Measurements from ENCODE around the gene SLC22A23.

SLC22A23 gene

DNA sequence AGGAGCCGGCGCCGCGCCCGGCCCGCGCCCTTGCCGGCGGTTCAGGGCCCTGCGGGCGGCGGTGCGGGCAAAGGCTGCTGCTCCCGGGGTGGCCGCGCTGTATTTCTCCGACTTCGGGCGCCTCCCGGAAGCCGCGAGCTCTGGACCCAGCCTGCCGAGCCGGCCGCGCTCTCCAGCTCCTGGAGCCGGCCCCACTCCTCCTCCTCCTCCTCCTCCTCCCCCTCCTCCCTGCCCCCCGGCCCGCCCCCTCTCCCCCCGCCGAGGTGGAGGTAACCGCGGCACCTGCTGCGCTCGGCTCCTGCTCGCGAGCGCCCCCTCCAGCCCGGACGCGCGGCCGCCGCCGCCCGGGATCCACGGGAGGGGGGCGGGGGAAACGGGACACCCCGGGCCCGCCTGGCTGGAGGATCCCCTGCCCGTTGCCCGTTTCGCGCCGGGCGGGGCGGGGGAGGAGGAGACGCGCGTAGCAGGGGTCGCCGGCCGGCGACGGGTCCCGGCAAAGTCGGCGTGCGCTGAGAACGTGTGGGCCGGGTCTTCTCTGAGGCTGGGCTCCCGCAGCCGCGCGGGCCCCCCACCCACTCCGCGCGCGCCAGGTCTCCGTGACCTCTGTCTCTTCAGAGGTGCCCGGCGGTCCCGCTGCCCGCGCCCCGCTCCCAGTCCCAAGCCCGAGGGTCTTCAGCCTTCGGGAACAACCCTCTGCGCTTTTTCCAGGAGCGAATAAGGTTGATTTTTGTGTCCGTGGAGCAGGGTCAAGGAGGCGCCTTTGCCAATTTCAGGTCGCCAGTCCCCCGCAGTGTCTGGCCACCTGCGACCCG lies at the start of gene SLC22A23:
SLC22A23 (minus strand) TSS at position 153 of the 812 bp plus-strand sequence. CDS start 491 bp downstream, outside the sequence.
- peak within 1 kb of the TSS; percentile 81 for H2AFZ ChIP-seq (ENCODE audit: low read length, unreplicated experiment)
- no peak within 1 kb of the TSS for H3K27ac ChIP-seq (ENCODE audit: low read depth, low read length)
- H3K27me3 ChIP-seq (ENCODE audit: insufficient read depth, low read length), result no peaks in the 10 kb centered on the region
- H3K36me3 ChIP-seq (ENCODE audit: insufficient read depth, low read length), result no peaks in the 10 kb centered on the region
- H3K4me3 ChIP-seq (ENCODE audit: low read depth, low read length), result peak within 1 kb of the TSS; percentile 95
- peaks cover 21% of the 10 kb centered on the region for H3K4me1 ChIP-seq (ENCODE audit: control insufficient read depth, insufficient read depth, low read length, unreplicated experiment)
- H3K79me2 ChIP-seq (ENCODE audit: control insufficient read depth, insufficient read depth, low read length, unreplicated experiment), result peaks cover 30% of the 10 kb centered on the region

- no peak overlapping the region for H2AFZ ChIP-seq (ENCODE audit: low read length, unreplicated experiment)
- H3K79me2 ChIP-seq (ENCODE audit: control insufficient read depth, insufficient read depth, low read length, unreplicated experiment), result no peaks in the 10 kb centered on the region
- no peaks in the 10 kb centered on the region for H3K36me3 ChIP-seq (ENCODE audit: insufficient read depth, low read length)
- H3K4me1 ChIP-seq (ENCODE audit: control insufficient read depth, insufficient read depth, low read length, unreplicated experiment), result peaks cover 25% of the 10 kb centered on the region
- no peak overlapping the region for H3K27ac ChIP-seq (ENCODE audit: low read depth, low read length)
- H3K4me3 ChIP-seq (ENCODE audit: low read depth, low read length), result no peak overlapping the region
- H3K27me3 ChIP-seq (ENCODE audit: insufficient read depth, low read length), result no peaks in the 10 kb centered on the region
Measured at GRCh38 chr6:3506200-3506599, 49.4 kb upstream of the SLC22A23 start.

DNA sequence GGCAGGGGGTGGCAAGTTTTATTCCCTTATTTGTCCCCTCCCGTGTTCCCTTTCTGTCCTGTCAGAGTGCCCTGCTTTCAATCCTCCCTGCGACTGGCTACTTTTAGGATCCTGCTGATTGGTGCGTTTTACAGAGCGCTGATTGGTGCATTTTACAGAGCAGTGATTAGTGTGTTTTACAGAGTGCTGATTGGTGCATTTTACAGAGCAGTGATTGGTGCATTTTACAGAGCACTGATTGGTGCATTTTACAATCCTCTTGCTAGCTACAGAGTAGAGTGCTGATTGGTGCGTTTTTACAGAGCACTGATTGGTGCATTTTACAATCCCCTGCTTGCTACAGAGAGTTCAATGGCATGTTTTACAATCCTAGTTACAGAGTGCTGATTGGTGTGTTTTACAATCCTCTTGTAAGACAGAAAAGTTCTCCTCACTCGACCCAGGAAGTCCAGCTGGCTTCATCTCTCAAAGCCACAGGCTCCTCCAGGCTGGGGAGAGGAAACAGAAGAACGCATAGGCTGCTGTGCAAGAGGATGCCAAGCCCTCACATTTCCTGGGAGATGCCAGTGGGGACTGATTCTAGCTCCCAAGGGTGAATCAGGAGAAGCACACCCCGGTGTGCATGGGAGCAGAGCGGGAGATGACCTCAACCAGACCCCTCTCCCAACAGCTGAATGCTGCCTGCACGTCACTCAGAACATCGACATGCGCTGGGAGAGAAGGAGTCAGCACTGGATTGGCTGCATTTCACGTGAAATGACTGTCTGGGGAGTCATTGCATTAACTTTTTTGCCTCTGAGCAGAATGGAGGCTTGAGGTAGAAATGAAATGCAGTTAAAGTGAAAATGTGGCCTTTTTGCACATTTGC lies 48.3 kb upstream of the SLC22A23 start:
- no peaks in the 10 kb centered on the region for H3K79me2 ChIP-seq (ENCODE audit: control insufficient read depth, insufficient read depth, low read length, unreplicated experiment)
- H3K27ac ChIP-seq (ENCODE audit: low read depth, low read length), result no peak overlapping the region
- H3K36me3 ChIP-seq (ENCODE audit: insufficient read depth, low read length), result no peaks in the 10 kb centered on the region
- H2AFZ ChIP-seq (ENCODE audit: low read length, unreplicated experiment), result no peak overlapping the region
- no peaks in the 10 kb centered on the region for H3K27me3 ChIP-seq (ENCODE audit: insufficient read depth, low read length)
- H3K4me1 ChIP-seq (ENCODE audit: control insufficient read depth, insufficient read depth, low read length, unreplicated experiment), result peaks cover 33% of the 10 kb centered on the region
- no peak overlapping the region for H3K4me3 ChIP-seq (ENCODE audit: low read depth, low read length)

DNA sequence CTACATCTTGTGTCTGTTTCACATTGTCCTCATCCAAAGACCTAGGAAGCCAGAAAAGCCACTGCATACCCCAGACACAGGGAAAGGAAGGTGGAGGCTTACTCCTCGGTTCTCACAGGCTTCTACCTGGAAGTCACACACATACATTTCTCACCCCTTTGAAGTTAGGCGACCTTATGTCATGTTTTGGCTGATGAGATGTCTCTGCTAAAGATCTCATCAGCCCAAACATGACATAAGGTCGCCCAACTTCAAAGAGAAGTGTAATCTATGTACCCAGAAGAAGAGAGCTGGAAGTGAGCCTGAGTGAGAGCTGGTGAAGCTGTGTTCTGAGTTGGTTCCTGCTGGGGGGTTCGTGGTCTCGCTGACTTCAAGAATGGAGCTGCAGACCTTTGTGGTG lies 47.5 kb upstream of the SLC22A23 start:
- Histone ChIP-seq H3K4me3 (ENCODE audit: low read depth, low read length) (no peak overlapping the region), H3K79me2 (ENCODE audit: control insufficient read depth, insufficient read depth, low read length, unreplicated experiment) (no peaks in the 10 kb centered on the region), H2AFZ (ENCODE audit: low read length, unreplicated experiment) (no peak overlapping the region), H3K27me3 (ENCODE audit: insufficient read depth, low read length) (no peaks in the 10 kb centered on the region), H3K4me1 (ENCODE audit: control insufficient read depth, insufficient read depth, low read length, unreplicated experiment) (peaks cover 31% of the 10 kb centered on the region), H3K27ac (ENCODE audit: low read depth, low read length) (no peak overlapping the region), H3K36me3 (ENCODE audit: insufficient read depth, low read length) (no peaks in the 10 kb centered on the region)

DNA sequence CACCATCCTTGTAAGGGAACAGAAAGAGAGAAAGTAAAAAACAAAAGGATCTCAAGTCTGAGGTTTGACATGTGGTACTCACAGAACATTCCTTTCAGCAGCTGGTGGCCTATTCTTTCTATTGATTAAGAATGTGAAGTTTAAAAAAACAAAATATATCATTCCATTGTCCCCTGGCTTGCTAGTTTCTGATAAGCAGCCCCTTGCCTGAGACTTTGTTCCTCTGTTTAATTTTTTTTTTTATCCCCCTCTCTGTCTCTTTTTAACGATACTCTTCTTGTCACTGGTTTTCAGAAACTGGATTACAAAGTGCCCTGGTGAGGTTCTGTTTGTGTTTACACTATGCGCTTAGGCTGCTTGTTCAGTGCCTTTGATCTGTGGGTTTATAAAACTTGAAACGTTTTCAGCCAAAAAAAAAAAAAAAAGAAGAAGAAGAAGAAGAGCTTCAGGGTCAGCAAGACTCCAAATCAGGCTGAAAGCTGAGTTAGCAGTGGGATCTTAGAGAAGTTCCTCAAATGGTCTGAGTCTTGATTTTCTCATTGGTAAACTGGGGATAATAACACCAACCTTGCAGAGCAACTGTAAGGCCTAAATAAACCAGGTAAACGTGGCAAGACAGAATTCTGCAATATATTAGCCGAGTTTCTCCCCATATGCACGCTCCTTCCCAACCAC lies 45.1 kb upstream of the SLC22A23 start:
- Histone ChIP-seq H2AFZ (ENCODE audit: low read length, unreplicated experiment) (no peak overlapping the region), H3K36me3 (ENCODE audit: insufficient read depth, low read length) (no peaks in the 10 kb centered on the region), H3K27me3 (ENCODE audit: insufficient read depth, low read length) (no peaks in the 10 kb centered on the region), H3K79me2 (ENCODE audit: control insufficient read depth, insufficient read depth, low read length, unreplicated experiment) (no peaks in the 10 kb centered on the region), H3K4me1 (ENCODE audit: control insufficient read depth, insufficient read depth, low read length, unreplicated experiment) (peaks cover 22% of the 10 kb centered on the region), H3K4me3 (ENCODE audit: low read depth, low read length) (no peak overlapping the region), H3K27ac (ENCODE audit: low read depth, low read length) (no peak overlapping the region)

GRCh38 chr6:3500262-3501014 lies 43.6 kb upstream of the SLC22A23 start:
- Histone ChIP-seq H3K4me3 (ENCODE audit: low read depth, low read length) (no peak overlapping the region), H2AFZ (ENCODE audit: low read length, unreplicated experiment) (no peak overlapping the region), H3K27ac (ENCODE audit: low read depth, low read length) (no peak overlapping the region), H3K79me2 (ENCODE audit: control insufficient read depth, insufficient read depth, low read length, unreplicated experiment) (no peaks in the 10 kb centered on the region), H3K36me3 (ENCODE audit: insufficient read depth, low read length) (no peaks in the 10 kb centered on the region), H3K27me3 (ENCODE audit: insufficient read depth, low read length) (no peaks in the 10 kb centered on the region), H3K4me1 (ENCODE audit: control insufficient read depth, insufficient read depth, low read length, unreplicated experiment) (peaks cover 15% of the 10 kb centered on the region)

- Histone ChIP-seq H3K27me3 (ENCODE audit: insufficient read depth, low read length) (no peaks in the 10 kb centered on the region), H2AFZ (ENCODE audit: low read length, unreplicated experiment) (no peak overlapping the region), H3K4me1 (ENCODE audit: control insufficient read depth, insufficient read depth, low read length, unreplicated experiment) (peaks cover 15% of the 10 kb centered on the region), H3K4me3 (ENCODE audit: low read depth, low read length) (no peak overlapping the region), H3K36me3 (ENCODE audit: insufficient read depth, low read length) (no peaks in the 10 kb centered on the region), H3K27ac (ENCODE audit: low read depth, low read length) (no peak overlapping the region), H3K79me2 (ENCODE audit: control insufficient read depth, insufficient read depth, low read length, unreplicated experiment) (no peaks in the 10 kb centered on the region)
Measured at GRCh38 chr6:3499603-3500002, 42.8 kb upstream of the SLC22A23 start.

GRCh38 chr6:3496395-3496794 lies 39.5 kb upstream of the SLC22A23 start:
- Histone ChIP-seq H3K27ac (ENCODE audit: low read depth, low read length) (no peak overlapping the region), H3K27me3 (ENCODE audit: insufficient read depth, low read length) (no peaks in the 10 kb centered on the region), H3K79me2 (ENCODE audit: control insufficient read depth, insufficient read depth, low read length, unreplicated experiment) (no peaks in the 10 kb centered on the region), H3K36me3 (ENCODE audit: insufficient read depth, low read length) (no peaks in the 10 kb centered on the region), H3K4me3 (ENCODE audit: low read depth, low read length) (no peak overlapping the region), H2AFZ (ENCODE audit: low read length, unreplicated experiment) (no peak overlapping the region), H3K4me1 (ENCODE audit: control insufficient read depth, insufficient read depth, low read length, unreplicated experiment) (peaks cover 12% of the 10 kb centered on the region)

GRCh38 chr6:3494391-3495100 lies 37.7 kb upstream of the SLC22A23 start:
- Histone ChIP-seq H3K79me2 (ENCODE audit: control insufficient read depth, insufficient read depth, low read length, unreplicated experiment) (no peaks in the 10 kb centered on the region), H3K4me1 (ENCODE audit: control insufficient read depth, insufficient read depth, low read length, unreplicated experiment) (peaks cover 4% of the 10 kb centered on the region), H3K27ac (ENCODE audit: low read depth, low read length) (no peak overlapping the region), H3K27me3 (ENCODE audit: insufficient read depth, low read length) (no peaks in the 10 kb centered on the region), H2AFZ (ENCODE audit: low read length, unreplicated experiment) (no peak overlapping the region), H3K4me3 (ENCODE audit: low read depth, low read length) (no peak overlapping the region), H3K36me3 (ENCODE audit: insufficient read depth, low read length) (no peaks in the 10 kb centered on the region)

Data from ACC112 (cell line).